Loucy (cell line): ENCODE data around the gene MOGAT1.

Experiments used
- EZH2phosphoT487 ChIP-seq: fragments of 200-600 bp; IDR thresholded peaks from 2 replicates; pipeline ENCODE4 v1.6.1; 2018; ENCODE audit warnings: antibody characterized with exemption, mild to moderate bottlenecking, moderate library complexity, borderline replicate concordance
- TF ChIP-seq, protein P1 (sequence below): fragments of 200-600 bp; sonication (generic); conservative IDR thresholded peaks from 2 replicates; pipeline ENCODE4 v1.5.1; 2014; ENCODE audit warnings: mild to moderate bottlenecking, antibody characterized with exemption, low read length

DNA sequence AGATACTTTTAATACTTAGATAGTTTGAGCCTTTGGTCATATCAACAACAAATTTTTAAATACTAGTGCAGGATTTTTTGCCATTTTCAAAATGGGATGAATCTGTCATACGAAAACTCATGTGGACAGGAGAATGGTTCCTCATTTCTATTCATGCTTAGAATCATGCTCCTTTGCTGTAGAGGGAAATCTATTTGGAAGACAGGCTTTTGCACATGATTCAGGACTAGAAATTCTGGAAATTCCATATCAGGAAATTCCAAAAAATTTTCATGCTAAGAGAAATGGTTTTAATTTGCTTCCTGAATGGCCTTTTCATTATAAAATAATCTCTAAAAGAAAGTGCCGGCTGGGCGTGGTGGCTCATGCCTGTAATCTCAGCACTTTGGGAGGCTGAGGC is 39.3 kb downstream of the MOGAT1 start:
- TF ChIP-seq, protein P1, sequence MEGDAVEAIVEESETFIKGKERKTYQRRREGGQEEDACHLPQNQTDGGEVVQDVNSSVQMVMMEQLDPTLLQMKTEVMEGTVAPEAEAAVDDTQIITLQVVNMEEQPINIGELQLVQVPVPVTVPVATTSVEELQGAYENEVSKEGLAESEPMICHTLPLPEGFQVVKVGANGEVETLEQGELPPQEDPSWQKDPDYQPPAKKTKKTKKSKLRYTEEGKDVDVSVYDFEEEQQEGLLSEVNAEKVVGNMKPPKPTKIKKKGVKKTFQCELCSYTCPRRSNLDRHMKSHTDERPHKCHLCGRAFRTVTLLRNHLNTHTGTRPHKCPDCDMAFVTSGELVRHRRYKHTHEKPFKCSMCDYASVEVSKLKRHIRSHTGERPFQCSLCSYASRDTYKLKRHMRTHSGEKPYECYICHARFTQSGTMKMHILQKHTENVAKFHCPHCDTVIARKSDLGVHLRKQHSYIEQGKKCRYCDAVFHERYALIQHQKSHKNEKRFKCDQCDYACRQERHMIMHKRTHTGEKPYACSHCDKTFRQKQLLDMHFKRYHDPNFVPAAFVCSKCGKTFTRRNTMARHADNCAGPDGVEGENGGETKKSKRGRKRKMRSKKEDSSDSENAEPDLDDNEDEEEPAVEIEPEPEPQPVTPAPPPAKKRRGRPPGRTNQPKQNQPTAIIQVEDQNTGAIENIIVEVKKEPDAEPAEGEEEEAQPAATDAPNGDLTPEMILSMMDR, result no peak
- TF ChIP-seq EZH2phosphoT487, result no peak
